Adipocyte (in vitro differentiated cells): ENCODE results near the gene SETD3.

Source experiments
- DNase-seq: peaks from one replicate; pipeline ENCODE4 v3.0.0-alpha.2; 2015; ENCODE audit warnings: low read depth
- H3K27me3 ChIP-seq: replicated peaks from 2 replicates; pipeline ENCODE4 v1.7.0; 2013; ENCODE audit warnings: mild to moderate bottlenecking, low read length, moderate library complexity; ENCODE audit not compliant: control insufficient read depth, insufficient read depth
- H3K36me3 ChIP-seq: 2 replicates; pipeline ENCODE4 v1.7.0; 2013; ENCODE audit warnings: low read length, mild to moderate bottlenecking, moderate library complexity; ENCODE audit not compliant: control insufficient read depth, insufficient read depth, severe bottlenecking
- H3K4me1 ChIP-seq: 2 replicates; pipeline ENCODE4 v1.7.0; 2013; ENCODE audit warnings: mild to moderate bottlenecking, low read length, moderate library complexity; ENCODE audit not compliant: control insufficient read depth, insufficient read depth
- H3K4me3 ChIP-seq: 2 replicates; pipeline ENCODE4 v1.7.0; 2013; ENCODE audit warnings: mild to moderate bottlenecking, low read length, moderate library complexity
- H3K9ac ChIP-seq: 2 replicates; pipeline ENCODE4 v1.7.0; 2013; ENCODE audit warnings: mild to moderate bottlenecking, low read length, moderate library complexity
- H3K9me3 ChIP-seq: 2 replicates; pipeline ENCODE4 v1.7.0; 2013; ENCODE audit warnings: mild to moderate bottlenecking, low read length, moderate library complexity; ENCODE audit not compliant: control insufficient read depth

SETD3 gene

DNA sequence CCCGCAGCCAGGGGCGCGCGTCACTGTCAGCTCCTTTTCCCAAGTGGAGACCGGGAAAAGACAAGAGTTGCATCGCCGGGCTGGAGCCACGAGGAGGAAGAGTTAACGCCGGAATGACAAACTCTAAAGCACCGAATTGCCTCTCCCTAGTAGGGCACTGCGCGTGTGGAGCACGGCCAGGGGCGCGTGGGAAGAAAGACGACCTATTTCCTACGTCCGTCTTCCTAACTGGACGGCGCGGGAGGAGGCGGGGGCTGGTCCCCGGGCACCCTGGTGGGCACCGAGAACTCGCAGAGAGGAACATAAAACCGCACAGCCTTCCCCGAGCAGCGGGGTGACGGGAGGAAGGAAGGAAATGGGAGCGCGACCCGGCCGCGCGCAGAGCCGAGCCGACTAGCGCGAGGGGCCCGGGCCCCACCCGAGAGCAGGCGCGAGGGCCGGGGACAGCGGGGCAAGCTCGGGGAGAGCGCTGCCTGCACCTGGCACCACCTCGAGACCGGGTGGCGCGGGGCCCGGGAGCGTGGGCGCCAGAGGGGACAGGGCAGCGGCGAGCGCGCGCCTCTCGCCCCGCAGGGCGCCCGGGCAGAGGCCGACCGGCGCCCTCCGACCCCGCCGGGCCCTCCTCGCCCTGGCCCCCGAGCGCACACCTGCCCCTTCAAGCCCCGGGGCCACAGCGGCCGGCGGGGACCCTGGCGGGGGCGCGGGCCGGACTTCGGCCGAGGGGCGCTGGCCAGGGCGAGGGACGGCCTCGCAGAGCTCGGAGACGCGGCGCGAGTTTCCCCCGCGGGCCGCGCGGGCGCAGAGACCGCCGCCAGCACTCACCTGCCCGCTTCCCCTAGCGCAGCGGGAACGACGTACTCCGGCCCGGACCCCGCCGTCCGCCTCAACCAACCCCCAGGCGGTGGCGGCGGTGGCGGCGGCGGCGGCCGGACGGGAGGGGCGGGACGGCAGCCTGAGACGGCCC is at the start of gene SETD3:
SETD3 (minus strand) TSS at position 954 of the 964 bp plus-strand sequence. CDS start 15,054 bp downstream, outside the sequence.
- peak within 1 kb of the TSS; percentile 93 for H3K9ac ChIP-seq
- H3K36me3 ChIP-seq = no peaks in the 10 kb centered on the region
- H3K4me1 ChIP-seq = peaks cover 53% of the 10 kb centered on the region
- DNase-seq = peak; percentile 86
- H3K27me3 ChIP-seq = no peaks in the 10 kb centered on the region
- H3K4me3 ChIP-seq = peak within 1 kb of the TSS; percentile 94
- no peaks in the 10 kb centered on the region for H3K9me3 ChIP-seq

- no peaks in the 10 kb centered on the region for H3K9me3 ChIP-seq
Observed at GRCh38 chr14:99529899-99530298, 49.2 kb upstream of the SETD3 start.

GRCh38 chr14:99527427-99528076 is 46.9 kb upstream of the SETD3 start:
- Histone ChIP-seq H3K9me3 (no peaks in the 10 kb centered on the region), H3K27me3 (peaks cover 9% of the 10 kb centered on the region), H3K4me3 (no peak overlapping the region), H3K4me1 (no peaks in the 10 kb centered on the region), H3K9ac (no peak overlapping the region), H3K36me3 (no peaks in the 10 kb centered on the region)
- no peak for DNase-seq

More at GRCh38 chr14:99529899-99530298, 49.2 kb upstream of the SETD3 start:
- H3K36me3 ChIP-seq = no peaks in the 10 kb centered on the region
- no peaks in the 10 kb centered on the region for H3K4me1 ChIP-seq
- H3K4me3 ChIP-seq = no peak overlapping the region
- no peak overlapping the region for H3K9ac ChIP-seq
- no peak for DNase-seq
- peaks cover 21% of the 10 kb centered on the region for H3K27me3 ChIP-seq

- DNase-seq = no peak
- Histone ChIP-seq H3K9ac (no peak overlapping the region), H3K4me1 (no peaks in the 10 kb centered on the region), H3K4me3 (no peak overlapping the region), H3K9me3 (no peaks in the 10 kb centered on the region), H3K27me3 (peaks cover 7% of the 10 kb centered on the region), H3K36me3 (no peaks in the 10 kb centered on the region)
Observed at GRCh38 chr14:99527026-99527425, 46.4 kb upstream of the SETD3 start.

DNA sequence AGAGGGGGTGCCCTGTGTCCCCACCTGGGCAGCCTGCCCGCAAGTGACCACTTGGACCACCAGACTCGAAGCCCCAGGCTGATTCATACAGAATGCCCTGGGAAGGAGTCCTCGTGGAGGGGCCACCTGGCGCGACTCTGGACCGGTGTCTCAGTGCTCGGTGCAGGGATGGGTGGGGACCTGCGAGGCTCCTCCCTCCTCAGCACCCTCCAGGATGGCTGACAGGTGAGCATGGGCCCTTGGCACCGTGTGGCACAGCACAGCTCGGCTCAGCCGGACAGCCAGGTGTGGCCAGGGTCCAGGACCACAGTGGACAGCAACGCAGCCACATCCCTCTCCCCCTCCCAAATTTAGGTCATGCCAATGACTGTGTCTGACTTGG is 45.0 kb upstream of the SETD3 start:
- no peaks in the 10 kb centered on the region for H3K4me1 ChIP-seq
- H3K36me3 ChIP-seq = no peaks in the 10 kb centered on the region
- H3K4me3 ChIP-seq = no peak overlapping the region
- DNase-seq = no peak
- peaks cover 11% of the 10 kb centered on the region for H3K27me3 ChIP-seq
- H3K9ac ChIP-seq = no peak overlapping the region
- H3K9me3 ChIP-seq = no peaks in the 10 kb centered on the region

DNA sequence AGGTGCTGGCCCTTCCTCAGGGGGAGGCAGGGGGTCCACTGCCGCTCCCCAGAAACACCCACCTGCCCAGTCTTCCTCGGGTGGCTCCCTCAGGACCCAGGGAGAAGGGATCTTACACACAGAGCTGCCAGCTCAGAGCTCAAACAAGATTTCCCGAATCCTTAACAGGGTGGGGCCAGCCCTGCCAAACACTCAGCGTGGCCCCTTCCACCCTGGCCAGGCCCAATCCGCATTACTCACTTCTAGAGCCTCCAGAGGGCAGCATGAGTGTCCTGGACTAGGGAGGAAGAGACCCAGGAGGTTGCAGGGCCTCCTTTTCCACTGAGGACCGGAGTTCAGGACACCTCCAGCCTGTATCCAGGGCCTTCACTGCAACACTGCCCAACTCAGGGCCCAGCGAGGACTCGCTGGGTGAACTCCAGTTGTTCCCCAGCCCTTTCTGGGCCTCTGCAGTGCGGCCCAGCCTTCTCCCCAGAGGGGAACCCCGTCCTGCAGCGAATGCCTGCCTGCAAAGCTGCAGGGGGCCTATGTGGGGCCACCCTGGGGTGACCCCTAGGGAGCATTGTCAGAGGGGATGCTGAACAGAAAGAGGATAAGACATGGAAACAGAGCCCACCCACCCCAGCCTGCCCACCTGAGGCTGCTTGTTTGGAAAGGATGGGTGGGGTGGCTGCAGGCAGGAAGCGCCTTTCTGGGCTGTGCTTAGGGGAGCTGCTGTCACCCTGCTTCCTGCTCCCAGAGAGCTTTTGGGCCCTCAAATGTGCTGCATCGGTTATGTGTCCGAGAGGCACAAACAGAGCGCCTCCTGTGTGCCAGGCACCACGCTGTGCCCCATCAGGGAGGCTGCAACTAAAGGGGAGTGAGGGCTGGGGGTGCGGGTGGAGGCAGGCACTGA is 44.4 kb upstream of the SETD3 start:
- Histone ChIP-seq H3K4me3 (no peak overlapping the region), H3K4me1 (no peaks in the 10 kb centered on the region), H3K9ac (no peak overlapping the region), H3K27me3 (peaks cover 8% of the 10 kb centered on the region), H3K36me3 (no peaks in the 10 kb centered on the region), H3K9me3 (no peaks in the 10 kb centered on the region)
- DNase-seq = peak; percentile 69

GRCh38 chr14:99524091-99524661 is 43.5 kb upstream of the SETD3 start:
- Histone ChIP-seq H3K27me3 (peaks cover 8% of the 10 kb centered on the region), H3K9me3 (no peaks in the 10 kb centered on the region), H3K9ac (no peak overlapping the region), H3K4me3 (no peak overlapping the region), H3K36me3 (no peaks in the 10 kb centered on the region), H3K4me1 (no peaks in the 10 kb centered on the region)
- no peak for DNase-seq

- no peak overlapping the region for H3K4me3 ChIP-seq
- no peak overlapping the region for H3K9ac ChIP-seq
- no peak for DNase-seq
- H3K9me3 ChIP-seq = no peaks in the 10 kb centered on the region
- H3K36me3 ChIP-seq = no peaks in the 10 kb centered on the region
- H3K4me1 ChIP-seq = no peaks in the 10 kb centered on the region
- H3K27me3 ChIP-seq = peaks cover 8% of the 10 kb centered on the region
Observed at GRCh38 chr14:99523704-99524055, 43.0 kb upstream of the SETD3 start.

GRCh38 chr14:99522934-99523703 is 42.5 kb upstream of the SETD3 start:
- no peak for DNase-seq
- H3K4me1 ChIP-seq = no peaks in the 10 kb centered on the region
- no peak overlapping the region for H3K4me3 ChIP-seq

DNA sequence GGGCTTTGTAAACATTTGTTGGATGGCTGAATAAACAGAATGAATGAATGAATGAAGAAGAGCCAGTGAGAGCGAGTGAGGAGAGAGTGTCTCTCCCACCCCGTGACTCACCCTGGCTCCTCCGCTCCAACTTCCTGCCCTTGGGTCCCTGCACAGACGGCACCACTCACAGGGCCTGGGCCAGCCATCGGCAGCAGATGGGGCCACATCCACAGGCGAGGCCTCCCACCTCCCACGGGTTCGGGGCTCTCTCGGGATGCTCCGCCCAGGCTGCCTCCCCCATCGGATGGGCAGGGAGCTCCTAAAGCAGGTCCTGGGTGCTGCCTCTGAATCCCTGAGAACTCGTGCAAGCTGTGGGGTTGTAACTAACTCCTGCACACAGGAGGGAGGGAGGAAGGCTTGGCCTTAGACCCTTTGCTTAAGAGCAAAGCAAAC is 41.8 kb upstream of the SETD3 start:
- Histone ChIP-seq H3K9me3 (no peaks in the 10 kb centered on the region), H3K9ac (peak overlapping the region; percentile 7), H3K4me3 (no peak overlapping the region), H3K36me3 (no peaks in the 10 kb centered on the region), H3K27me3 (peaks cover 8% of the 10 kb centered on the region), H3K4me1 (no peaks in the 10 kb centered on the region)
- peak; percentile 51 for DNase-seq

More at GRCh38 chr14:99522934-99523703, 42.5 kb upstream of the SETD3 start:
- Histone ChIP-seq H3K9me3 (no peaks in the 10 kb centered on the region), H3K9ac (peak overlapping the region; percentile 7), H3K36me3 (no peaks in the 10 kb centered on the region), H3K27me3 (peaks cover 8% of the 10 kb centered on the region)
